NCI-H1092 (cell line): Measurements from ENCODE around the gene SRC.
"Not testable (repeated sequence)": the region's sequence is repeated elsewhere in the genome, so short reads cannot be mapped to it uniquely, and the experiment has no call there.

Experiments used
- DNase-seq: peaks from one replicate; lab custom pipeline; 2025; lab: John Stamatoyannopoulos, UW

SRC gene

GRCh38 chr20:37363221-37364012, 17.5 kb downstream of the SRC start:
- no peak for DNase-seq

- no peak for DNase-seq
Measured at GRCh38 chr20:37364013-37364926, 18.3 kb downstream of the SRC start.

GRCh38 chr20:37364927-37365272, 19.0 kb downstream of the SRC start:
- DNase-seq: no peak

GRCh38 chr20:37365760-37366638, 20.1 kb downstream of the SRC start:
- no peak for DNase-seq

- DNase-seq: no peak
Measured at GRCh38 chr20:37366743-37367142, 20.8 kb downstream of the SRC start.

GRCh38 chr20:37369846-37370245, 23.9 kb downstream of the SRC start:
- DNase-seq: no peak

GRCh38 chr20:37371845-37372244, 25.9 kb downstream of the SRC start:
- DNase-seq: not testable (repeated sequence)

- DNase-seq: no peak
Measured at GRCh38 chr20:37372441-37372840, 26.5 kb downstream of the SRC start.

GRCh38 chr20:37373020-37373598, 27.2 kb downstream of the SRC start:
- no peak for DNase-seq

GRCh38 chr20:37375227-37375626, 29.3 kb downstream of the SRC start:
- no peak for DNase-seq

GRCh38 chr20:37376324-37376723, 30.4 kb downstream of the SRC start:
- no peak for DNase-seq

- no peak for DNase-seq
Measured at GRCh38 chr20:37376791-37377190, 30.9 kb downstream of the SRC start.

- DNase-seq: no peak
Measured at GRCh38 chr20:37377346-37378081, 31.6 kb downstream of the SRC start.

- DNase-seq: no peak
Measured at GRCh38 chr20:37378420-37378784, 32.5 kb downstream of the SRC start.

- no peak for DNase-seq
Measured at GRCh38 chr20:37378785-37379598, 33.1 kb downstream of the SRC start.

- DNase-seq: no peak
Measured at GRCh38 chr20:37379967-37380828, 34.3 kb downstream of the SRC start.

- no peak for DNase-seq
Measured at GRCh38 chr20:37380864-37381579, 35.1 kb downstream of the SRC start.

GRCh38 chr20:37381621-37382471, 35.9 kb downstream of the SRC start:
- no peak for DNase-seq
